Stimulated activated CD4-positive, alpha-beta T cell treated with anti-CD3 and anti-CD28 coated beads, Interleukin-4, amount 100 ng/mL, for 4 hours (primary cell): ENCODE data around the gene B4GAT1.
A peak's percentile ranks its signal among the peaks of the same experiment; 100 is the strongest.
"Not testable (repeated sequence)": the region's sequence is repeated elsewhere in the genome, so short reads cannot be mapped to it uniquely, and the experiment has no call there.

Source experiments
- DNase-seq, 2 experiments: peaks; one replicate each; pipeline ENCODE4 v3.0.0-alpha.2; 2020

Gene B4GAT1

GRCh38 chr11:66322732-66323427 is 24.5 kb downstream of the B4GAT1 start:
- no peak for DNase-seq

GRCh38 chr11:66321606-66322005 is 25.8 kb downstream of the B4GAT1 start:
- no peak for DNase-seq

GRCh38 chr11:66320748-66321147 is 26.7 kb downstream of the B4GAT1 start:
- DNase-seq = not testable (repeated sequence)

GRCh38 chr11:66320289-66320688 is 27.1 kb downstream of the B4GAT1 start:
- DNase-seq = not testable (repeated sequence)

GRCh38 chr11:66318600-66318970 is 28.8 kb downstream of the B4GAT1 start:
- no peak for DNase-seq

- DNase-seq = peak in 1 of 2 experiments; percentile 29
Measured at GRCh38 chr11:66317723-66318599, 29.5 kb downstream of the B4GAT1 start.

GRCh38 chr11:66317322-66317722 is 30.1 kb downstream of the B4GAT1 start:
- peak in 1 of 2 experiments; percentile 33 for DNase-seq

- DNase-seq = no peak
Measured at GRCh38 chr11:66316849-66317251, 30.6 kb downstream of the B4GAT1 start, which contains the start of gene CD248. Gene CD248, minus strand, starts transcription at chr11:66317044. Its CDS starts 17 bp downstream, at chr11:66317027.

- DNase-seq = no peak
Measured at GRCh38 chr11:66315921-66316811, 31.3 kb downstream of the B4GAT1 start.

- no peak for DNase-seq
Measured at GRCh38 chr11:66315498-66315885, 31.9 kb downstream of the B4GAT1 start.

- DNase-seq = no peak
Measured at GRCh38 chr11:66314561-66315497, 32.6 kb downstream of the B4GAT1 start.

GRCh38 chr11:66314186-66314501 is 33.3 kb downstream of the B4GAT1 start:
- no peak for DNase-seq

- DNase-seq = no peak
Measured at GRCh38 chr11:66313321-66314185, 33.9 kb downstream of the B4GAT1 start.

GRCh38 chr11:66312549-66313320 is 34.7 kb downstream of the B4GAT1 start:
- DNase-seq = peak; percentile 95 to 97

- peak; percentile 95 to 99 for DNase-seq
Measured at GRCh38 chr11:66311965-66312548, 35.4 kb downstream of the B4GAT1 start.

- DNase-seq = no peak
Measured at GRCh38 chr11:66311470-66311964, 35.9 kb downstream of the B4GAT1 start.

GRCh38 chr11:66310803-66311440 is 36.5 kb downstream of the B4GAT1 start:
- not testable (repeated sequence) for DNase-seq

GRCh38 chr11:66310324-66310723 is 37.1 kb downstream of the B4GAT1 start:
- no peak for DNase-seq

- DNase-seq = no peak
Measured at GRCh38 chr11:66309475-66309874, 38.0 kb downstream of the B4GAT1 start.
